ENCODE data around the gene STYXL2.

The STYXL2 gene

GRCh38 chr1:167081594-167082156 lies 12.2 kb upstream of the STYXL2 start:
- DNase-seq (ENCODE audit: low spot score) = no peak

- no peak for DNase-seq (ENCODE audit: low spot score)
These were observed 11.3 kb upstream of the STYXL2 start for GRCh38 chr1:167082511-167083027.

GRCh38 chr1:167083066-167083665 lies 10.7 kb upstream of the STYXL2 start:
- DNase-seq (ENCODE audit: low spot score) = no peak

- no peak for DNase-seq (ENCODE audit: low spot score)
These were observed 10.0 kb upstream of the STYXL2 start for GRCh38 chr1:167083871-167084270.

GRCh38 chr1:167084757-167085156 lies 9.1 kb upstream of the STYXL2 start:
- DNase-seq (ENCODE audit: low spot score) = no peak

- DNase-seq (ENCODE audit: low spot score) = no peak
These were observed 7.8 kb upstream of the STYXL2 start for GRCh38 chr1:167086033-167086432.

GRCh38 chr1:167086768-167087167 lies 7.1 kb upstream of the STYXL2 start:
- no peak for DNase-seq (ENCODE audit: low spot score)

- no peak for DNase-seq (ENCODE audit: low spot score)
These were observed 5.0 kb upstream of the STYXL2 start for GRCh38 chr1:167088746-167089417.

GRCh38 chr1:167089939-167090313 lies 3.9 kb upstream of the STYXL2 start:
- DNase-seq (ENCODE audit: low spot score) = no peak

GRCh38 chr1:167090314-167090942 lies 3.4 kb upstream of the STYXL2 start, which contains the start of gene GPA33:
Gene GPA33, minus strand, starts transcription at chr1:167090377. Its CDS starts 90 bp downstream, at chr1:167090287.
- no peak for DNase-seq (ENCODE audit: low spot score)

- no peak for DNase-seq (ENCODE audit: low spot score)
These were observed 1.2 kb upstream of the STYXL2 start for GRCh38 chr1:167092653-167093052.

- no peak for DNase-seq (ENCODE audit: low spot score)
These were observed 815 bp downstream of the STYXL2 start for GRCh38 chr1:167094690-167095089.

- DNase-seq (ENCODE audit: low spot score) = no peak
These were observed 1.5 kb downstream of the STYXL2 start for GRCh38 chr1:167095368-167095767.

- DNase-seq (ENCODE audit: low spot score) = no peak
These were observed 6.0 kb downstream of the STYXL2 start for GRCh38 chr1:167099851-167100250.

- DNase-seq (ENCODE audit: low spot score) = no peak
These were observed 6.9 kb downstream of the STYXL2 start for GRCh38 chr1:167100730-167101129.

GRCh38 chr1:167101754-167102153 lies 7.9 kb downstream of the STYXL2 start:
- no peak for DNase-seq (ENCODE audit: low spot score)

- DNase-seq (ENCODE audit: low spot score) = no peak
These were observed 9.2 kb downstream of the STYXL2 start for GRCh38 chr1:167102906-167103573.

- DNase-seq (ENCODE audit: low spot score) = no peak
These were observed 10.4 kb downstream of the STYXL2 start for GRCh38 chr1:167104256-167104633.

- no peak for DNase-seq (ENCODE audit: low spot score)
These were observed 11.6 kb downstream of the STYXL2 start for GRCh38 chr1:167105271-167106118.

GRCh38 chr1:167106119-167106461 lies 12.2 kb downstream of the STYXL2 start:
- no peak for DNase-seq (ENCODE audit: low spot score)

GRCh38 chr1:167107456-167107855 lies 13.6 kb downstream of the STYXL2 start:
- DNase-seq (ENCODE audit: low spot score) = no peak

- no peak for DNase-seq (ENCODE audit: low spot score)
These were observed 15.2 kb downstream of the STYXL2 start for GRCh38 chr1:167109125-167109524.

Measured in hematopoietic multipotent progenitor cell treated with erythropoietin and hydrocortisone succinate and interleukin-3 and kit ligand, for 17 days (in vitro differentiated cells).